AML-193 (cell line): ENCODE data around the gene PTPRH.

Experiments used
- DNase-seq, 2 experiments: peaks; one replicate each; lab custom pipeline; 2025; lab: John Stamatoyannopoulos, UW

Gene PTPRH, protein sequence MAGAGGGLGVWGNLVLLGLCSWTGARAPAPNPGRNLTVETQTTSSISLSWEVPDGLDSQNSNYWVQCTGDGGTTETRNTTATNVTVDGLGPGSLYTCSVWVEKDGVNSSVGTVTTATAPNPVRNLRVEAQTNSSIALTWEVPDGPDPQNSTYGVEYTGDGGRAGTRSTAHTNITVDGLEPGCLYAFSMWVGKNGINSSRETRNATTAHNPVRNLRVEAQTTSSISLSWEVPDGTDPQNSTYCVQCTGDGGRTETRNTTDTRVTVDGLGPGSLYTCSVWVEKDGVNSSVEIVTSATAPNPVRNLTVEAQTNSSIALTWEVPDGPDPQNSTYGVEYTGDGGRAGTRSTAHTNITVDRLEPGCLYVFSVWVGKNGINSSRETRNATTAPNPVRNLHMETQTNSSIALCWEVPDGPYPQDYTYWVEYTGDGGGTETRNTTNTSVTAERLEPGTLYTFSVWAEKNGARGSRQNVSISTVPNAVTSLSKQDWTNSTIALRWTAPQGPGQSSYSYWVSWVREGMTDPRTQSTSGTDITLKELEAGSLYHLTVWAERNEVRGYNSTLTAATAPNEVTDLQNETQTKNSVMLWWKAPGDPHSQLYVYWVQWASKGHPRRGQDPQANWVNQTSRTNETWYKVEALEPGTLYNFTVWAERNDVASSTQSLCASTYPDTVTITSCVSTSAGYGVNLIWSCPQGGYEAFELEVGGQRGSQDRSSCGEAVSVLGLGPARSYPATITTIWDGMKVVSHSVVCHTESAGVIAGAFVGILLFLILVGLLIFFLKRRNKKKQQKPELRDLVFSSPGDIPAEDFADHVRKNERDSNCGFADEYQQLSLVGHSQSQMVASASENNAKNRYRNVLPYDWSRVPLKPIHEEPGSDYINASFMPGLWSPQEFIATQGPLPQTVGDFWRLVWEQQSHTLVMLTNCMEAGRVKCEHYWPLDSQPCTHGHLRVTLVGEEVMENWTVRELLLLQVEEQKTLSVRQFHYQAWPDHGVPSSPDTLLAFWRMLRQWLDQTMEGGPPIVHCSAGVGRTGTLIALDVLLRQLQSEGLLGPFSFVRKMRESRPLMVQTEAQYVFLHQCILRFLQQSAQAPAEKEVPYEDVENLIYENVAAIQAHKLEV

GRCh38 chr19:55208880-55209692, at the start of gene PTPRH:
TSS of gene PTPRH (minus strand) at chr19:55209501. CDS start at chr19:55209433, 68 bp downstream.
- DNase-seq = no peak

- no peak for DNase-seq
These were observed 49.2 kb upstream of the PTPRH start for GRCh38 chr19:55258476-55258827.

- peak in 1 of 2 experiments; percentile 22 for DNase-seq
These were observed 48.4 kb upstream of the PTPRH start for GRCh38 chr19:55257461-55258420.

- DNase-seq = no peak
These were observed 47.5 kb upstream of the PTPRH start for GRCh38 chr19:55256562-55257460.

GRCh38 chr19:55255618-55256423, 46.5 kb upstream of the PTPRH start:
- peak; percentile 31 to 42 for DNase-seq

- no peak for DNase-seq
These were observed 45.3 kb upstream of the PTPRH start for GRCh38 chr19:55254625-55254977.

GRCh38 chr19:55253842-55254624, 44.7 kb upstream of the PTPRH start:
- DNase-seq = peak; percentile 88 to 89

- DNase-seq = no peak
These were observed 43.7 kb upstream of the PTPRH start for GRCh38 chr19:55252760-55253663.

DNA sequence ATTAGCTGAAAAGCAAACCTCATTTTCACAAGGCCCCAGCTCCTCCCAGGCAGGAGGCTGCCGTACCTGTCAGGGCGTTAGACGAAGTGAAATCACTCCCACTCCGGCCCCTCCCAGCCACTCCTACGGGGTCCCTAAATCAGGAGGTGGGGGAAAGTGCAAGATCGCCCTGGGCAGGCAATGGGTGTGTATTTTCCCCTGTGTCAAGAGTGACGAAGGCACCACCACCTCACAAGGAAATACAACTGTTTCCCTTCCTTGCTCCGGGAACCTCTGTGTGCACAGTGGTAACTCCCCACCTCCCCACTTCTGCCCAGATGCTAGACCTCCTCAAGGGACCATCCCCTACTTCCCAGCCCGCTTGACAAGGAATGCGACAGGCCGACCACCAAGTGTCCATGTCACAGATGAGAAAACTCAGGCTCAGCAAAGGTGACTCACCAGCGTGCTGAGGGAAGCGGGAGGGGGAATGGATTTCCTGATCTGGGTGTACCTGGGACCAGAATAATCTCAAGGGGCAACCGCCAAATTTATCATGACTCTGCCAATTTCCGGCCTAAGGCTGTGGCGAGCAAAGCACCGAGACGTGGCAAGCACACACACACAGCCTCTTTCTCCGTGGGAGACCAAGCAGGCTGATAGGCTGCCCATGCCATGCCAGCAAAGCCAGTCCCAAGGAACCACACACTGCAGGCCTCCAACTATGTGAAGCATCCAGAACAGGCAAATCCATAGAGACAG, 42.2 kb upstream of the PTPRH start:
- DNase-seq = no peak

GRCh38 chr19:55250262-55251036, 41.1 kb upstream of the PTPRH start:
- DNase-seq = no peak

DNA sequence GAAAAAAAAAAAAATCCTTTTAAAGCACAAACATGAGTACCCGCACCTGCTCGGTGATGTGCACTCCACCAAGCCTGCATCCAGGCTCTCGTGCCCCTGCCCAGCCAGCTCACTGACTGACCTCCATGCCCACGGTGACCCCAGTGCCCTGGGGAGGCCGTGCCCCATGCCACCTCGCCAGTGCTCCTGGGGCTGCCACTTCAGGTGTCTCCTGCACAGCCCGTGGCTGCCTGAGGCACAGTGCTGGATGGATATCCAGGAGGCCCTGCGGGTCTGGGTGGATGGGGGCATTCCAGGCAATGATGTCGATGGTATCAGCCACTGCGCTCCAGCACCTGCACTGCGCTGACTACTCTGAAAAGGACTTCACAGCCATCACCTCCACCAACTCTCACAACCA, 40.5 kb upstream of the PTPRH start:
- no peak for DNase-seq

- no peak for DNase-seq
These were observed 39.4 kb upstream of the PTPRH start for GRCh38 chr19:55248704-55249103.

GRCh38 chr19:55248166-55248675, 38.9 kb upstream of the PTPRH start:
- no peak for DNase-seq

DNA sequence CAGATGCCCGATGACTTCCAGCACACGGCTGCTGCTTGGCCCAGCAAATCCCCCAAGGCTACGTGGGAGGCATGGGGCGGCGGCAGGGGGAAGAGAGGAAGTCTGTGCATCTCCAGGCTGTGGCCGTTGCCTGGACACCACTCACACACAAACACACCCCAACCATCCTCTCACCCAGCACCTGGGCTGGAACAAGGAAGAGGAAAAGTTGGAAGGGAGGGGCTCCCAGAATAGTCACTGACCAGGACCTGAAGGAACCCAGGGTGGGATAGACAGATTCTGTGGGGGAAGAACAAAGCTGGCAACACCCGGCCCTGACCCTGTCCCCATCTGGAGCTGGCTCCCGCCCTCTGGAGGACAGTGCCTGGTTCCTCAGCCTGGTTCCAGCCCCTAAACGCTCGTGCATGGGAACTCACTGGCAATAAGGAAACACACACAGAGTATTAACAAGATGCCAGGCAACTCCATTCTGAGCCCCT, 38.4 kb upstream of the PTPRH start:
- no peak for DNase-seq
